Loucy (cell line): ENCODE data around the gene CCDC91.

ENCODE experiments used
- H2AFZ ChIP-seq: fragments of 200-600 bp; sonication (generic); 2 replicates; pipeline ENCODE4 v1.6.0; 2016; ENCODE audit warnings: antibody characterized with exemption, mild to moderate bottlenecking, low read length, moderate library complexity
- H3F3A ChIP-seq: fragments of 200-600 bp; 2 replicates; pipeline ENCODE4 v1.6.0; 2016; ENCODE audit warnings: antibody characterized with exemption, low read depth, mild to moderate bottlenecking
- H3K27me3 ChIP-seq: fragments of 200-600 bp; sonication (generic); 2 replicates; pipeline ENCODE4 v1.6.1; 2014; ENCODE audit warnings: low read length, mild to moderate bottlenecking; ENCODE audit not compliant: insufficient read depth, poor library complexity, severe bottlenecking
- H3K36me3 ChIP-seq: fragments of 200-600 bp; sonication (generic); 2 replicates; pipeline ENCODE4 v1.6.1; 2016; ENCODE audit warnings: low read length; ENCODE audit not compliant: insufficient read depth
- H3K4me1 ChIP-seq: fragments of 200-600 bp; sonication (generic); 2 replicates; pipeline ENCODE4 v1.5.1; 2014; ENCODE audit warnings: low read length, mild to moderate bottlenecking; ENCODE audit not compliant: insufficient read depth, poor library complexity, severe bottlenecking
- H3K4me2 ChIP-seq: fragments of 200-600 bp; sonication (generic); 2 replicates; pipeline ENCODE4 v1.6.0; 2014; ENCODE audit warnings: antibody characterized with exemption, low read length, low read depth, mild to moderate bottlenecking; ENCODE audit not compliant: poor library complexity, severe bottlenecking
- H3K4me3 ChIP-seq: fragments of 200-600 bp; sonication (generic); 2 replicates; pipeline ENCODE4 v1.5.1; 2014; ENCODE audit warnings: low read length, mild to moderate bottlenecking, mixed read lengths; ENCODE audit not compliant: poor library complexity, severe bottlenecking
- H3K79me2 ChIP-seq: fragments of 200-600 bp; sonication (generic); 2 replicates; pipeline ENCODE4 v1.6.1; 2014; ENCODE audit warnings: low read length; ENCODE audit not compliant: insufficient read depth
- H3K9ac ChIP-seq: fragments of 200-600 bp; sonication (generic); 2 replicates; pipeline ENCODE4 v1.6.0; 2014; ENCODE audit warnings: mild to moderate bottlenecking, low read depth, low read length, moderate library complexity; ENCODE audit not compliant: poor library complexity, severe bottlenecking
- H3K9me2 ChIP-seq: fragments of 200-600 bp; sonication (generic); replicated peaks from 2 replicates; pipeline ENCODE4 v1.6.1; 2016; ENCODE audit warnings: low read depth, low read length, mixed read lengths
- H3K9me3 ChIP-seq: fragments of 200-600 bp; sonication (generic); 2 replicates; pipeline ENCODE4 v1.6.1; 2014; ENCODE audit warnings: mild to moderate bottlenecking, antibody characterized with exemption, low read length, low read depth; ENCODE audit not compliant: insufficient read depth
- H4K20me1 ChIP-seq: fragments of 200-600 bp; sonication (generic); 2 replicates; pipeline ENCODE4 v1.6.0; 2014; ENCODE audit warnings: antibody characterized with exemption, low read length, mild to moderate bottlenecking; ENCODE audit not compliant: insufficient read depth, poor library complexity, severe bottlenecking
- EZH2phosphoT487 ChIP-seq: fragments of 200-600 bp; IDR thresholded peaks from 2 replicates; pipeline ENCODE4 v1.6.1; 2018; ENCODE audit warnings: antibody characterized with exemption, mild to moderate bottlenecking, moderate library complexity, borderline replicate concordance
- TF ChIP-seq, protein P1 (sequence below): fragments of 200-600 bp; sonication (generic); conservative IDR thresholded peaks from 2 replicates; pipeline ENCODE4 v1.5.1; 2014; ENCODE audit warnings: mild to moderate bottlenecking, antibody characterized with exemption, low read length

CCDC91 gene

GRCh38 chr12:28202374-28203130, 12.3 kb downstream of the CCDC91 start:
- no peaks in the 10 kb centered on the region for H3K36me3 ChIP-seq
- no peak overlapping the region for H3K9ac ChIP-seq
- H4K20me1 ChIP-seq: no peaks in the 10 kb centered on the region
- H2AFZ ChIP-seq: no peak overlapping the region
- peaks cover 3% of the 10 kb centered on the region for H3K4me1 ChIP-seq
- no peak overlapping the region for H3K4me2 ChIP-seq
- peaks cover 6% of the 10 kb centered on the region; the same call in 1 of the 2 replicates for H3K9me3 ChIP-seq
- no peak for TF ChIP-seq EZH2phosphoT487
- TF ChIP-seq, protein P1, sequence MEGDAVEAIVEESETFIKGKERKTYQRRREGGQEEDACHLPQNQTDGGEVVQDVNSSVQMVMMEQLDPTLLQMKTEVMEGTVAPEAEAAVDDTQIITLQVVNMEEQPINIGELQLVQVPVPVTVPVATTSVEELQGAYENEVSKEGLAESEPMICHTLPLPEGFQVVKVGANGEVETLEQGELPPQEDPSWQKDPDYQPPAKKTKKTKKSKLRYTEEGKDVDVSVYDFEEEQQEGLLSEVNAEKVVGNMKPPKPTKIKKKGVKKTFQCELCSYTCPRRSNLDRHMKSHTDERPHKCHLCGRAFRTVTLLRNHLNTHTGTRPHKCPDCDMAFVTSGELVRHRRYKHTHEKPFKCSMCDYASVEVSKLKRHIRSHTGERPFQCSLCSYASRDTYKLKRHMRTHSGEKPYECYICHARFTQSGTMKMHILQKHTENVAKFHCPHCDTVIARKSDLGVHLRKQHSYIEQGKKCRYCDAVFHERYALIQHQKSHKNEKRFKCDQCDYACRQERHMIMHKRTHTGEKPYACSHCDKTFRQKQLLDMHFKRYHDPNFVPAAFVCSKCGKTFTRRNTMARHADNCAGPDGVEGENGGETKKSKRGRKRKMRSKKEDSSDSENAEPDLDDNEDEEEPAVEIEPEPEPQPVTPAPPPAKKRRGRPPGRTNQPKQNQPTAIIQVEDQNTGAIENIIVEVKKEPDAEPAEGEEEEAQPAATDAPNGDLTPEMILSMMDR: no peak
- H3K27me3 ChIP-seq: no peaks in the 10 kb centered on the region
- H3K79me2 ChIP-seq: peaks cover 63% of the 10 kb centered on the region
- no peaks in the 10 kb centered on the region for H3F3A ChIP-seq
- no peak overlapping the region for H3K4me3 ChIP-seq
- no peaks in the 10 kb centered on the region for H3K9me2 ChIP-seq

DNA sequence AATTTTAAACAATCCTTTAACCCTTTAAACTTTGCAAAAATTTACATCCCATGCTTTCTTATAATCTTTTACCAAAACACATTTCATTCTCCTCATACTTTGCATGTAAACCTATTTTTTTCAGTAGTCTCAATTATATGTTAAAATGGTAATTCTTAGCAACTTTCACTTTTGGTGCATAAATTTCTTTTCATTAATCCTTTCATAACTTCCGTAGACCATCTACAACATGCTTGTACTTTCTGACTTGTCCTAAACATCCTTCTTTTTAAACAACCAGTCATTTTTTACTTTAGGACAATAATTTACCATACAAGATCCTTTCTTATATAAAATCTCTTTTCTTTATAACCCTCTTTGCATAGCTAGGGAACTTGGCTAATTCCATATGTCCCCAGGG, 19.5 kb downstream of the CCDC91 start:
- no peak overlapping the region for H2AFZ ChIP-seq
- H3K9me2 ChIP-seq: no peaks in the 10 kb centered on the region
- no peak overlapping the region for H3K9ac ChIP-seq
- H3K4me3 ChIP-seq: no peak overlapping the region
- TF ChIP-seq, protein P1: no peak
- TF ChIP-seq EZH2phosphoT487: no peak
- H3K4me2 ChIP-seq: no peak overlapping the region
- H3K36me3 ChIP-seq: peaks cover 40% of the 10 kb centered on the region
- H3K9me3 ChIP-seq: peaks cover 18% of the 10 kb centered on the region
- H3K4me1 ChIP-seq: no peaks in the 10 kb centered on the region
- H4K20me1 ChIP-seq: no peaks in the 10 kb centered on the region
- H3K27me3 ChIP-seq: no peaks in the 10 kb centered on the region
- H3F3A ChIP-seq: no peaks in the 10 kb centered on the region
- H3K79me2 ChIP-seq: peaks cover 20% of the 10 kb centered on the region

DNA sequence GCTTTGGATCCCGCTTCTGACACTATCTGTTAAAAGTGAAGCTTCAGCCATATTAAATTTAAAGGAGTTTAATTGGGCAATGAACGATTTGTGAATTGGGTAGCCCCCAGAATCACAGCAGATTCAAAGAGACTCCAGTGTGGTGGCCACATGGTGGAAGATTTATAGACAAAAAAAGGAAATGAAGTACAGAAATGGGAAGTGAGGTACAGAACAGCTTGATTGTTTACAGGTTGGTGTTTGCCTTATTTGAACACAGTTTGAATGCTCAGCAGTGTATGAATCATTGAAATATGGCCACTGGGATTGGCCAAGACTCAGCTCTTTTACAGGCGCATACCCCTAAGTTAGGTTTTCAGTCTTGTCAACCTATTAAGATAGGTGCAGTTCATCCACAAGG, 21.9 kb downstream of the CCDC91 start:
- peaks cover 4% of the 10 kb centered on the region for H4K20me1 ChIP-seq
- TF ChIP-seq EZH2phosphoT487: no peak
- TF ChIP-seq, protein P1: no peak
- H3K27me3 ChIP-seq: no peaks in the 10 kb centered on the region
- H3K4me3 ChIP-seq: no peak overlapping the region
- H3K4me1 ChIP-seq: peaks cover 9% of the 10 kb centered on the region
- H3K9me3 ChIP-seq: peaks cover 18% of the 10 kb centered on the region
- H3K9me2 ChIP-seq: no peaks in the 10 kb centered on the region
- H2AFZ ChIP-seq: no peak overlapping the region
- no peak overlapping the region for H3K4me2 ChIP-seq
- H3K9ac ChIP-seq: no peak overlapping the region
- H3K36me3 ChIP-seq: peaks cover 40% of the 10 kb centered on the region
- peaks cover 12% of the 10 kb centered on the region; the same call in 1 of the 2 replicates for H3K79me2 ChIP-seq
- H3F3A ChIP-seq: no peaks in the 10 kb centered on the region
